ENCODE data around the gene SYT13. TPM values are rescaled to one million over a fixed set of nuclear protein-coding genes. Genes with fewer than 3 reads are reported as not detected.

SYT13 gene
- total RNA-seq, 6 experiments from 2014 or later: 0.12 to 0.63 (median 0.44) TPM; not detected in 1

- Histone ChIP-seq H3K27me3 (no peaks in the 10 kb centered on the region), H3K36me3 (no peaks in the 10 kb centered on the region), H3K9me3 (no peaks in the 10 kb centered on the region), H3K4me3 (no peak overlapping the region), H3K4me1 (no peaks in the 10 kb centered on the region), H3K27ac (no peak overlapping the region)
- ATAC-seq: no peak
- intact Hi-C loops (cut with DNase I): no loop called here
- no peak for DNase-seq
- WGBS (ENCODE audit: insufficient coverage, low coverage, low lambda C conversion rate, missing lambda C conversion rate): 79% methylated on average over 3 of the region's 3 CpGs
- no peak for TF ChIP-seq POLR2A (IDR thresholded peaks at IDR 0.05)
- TF ChIP-seq, protein P1, sequence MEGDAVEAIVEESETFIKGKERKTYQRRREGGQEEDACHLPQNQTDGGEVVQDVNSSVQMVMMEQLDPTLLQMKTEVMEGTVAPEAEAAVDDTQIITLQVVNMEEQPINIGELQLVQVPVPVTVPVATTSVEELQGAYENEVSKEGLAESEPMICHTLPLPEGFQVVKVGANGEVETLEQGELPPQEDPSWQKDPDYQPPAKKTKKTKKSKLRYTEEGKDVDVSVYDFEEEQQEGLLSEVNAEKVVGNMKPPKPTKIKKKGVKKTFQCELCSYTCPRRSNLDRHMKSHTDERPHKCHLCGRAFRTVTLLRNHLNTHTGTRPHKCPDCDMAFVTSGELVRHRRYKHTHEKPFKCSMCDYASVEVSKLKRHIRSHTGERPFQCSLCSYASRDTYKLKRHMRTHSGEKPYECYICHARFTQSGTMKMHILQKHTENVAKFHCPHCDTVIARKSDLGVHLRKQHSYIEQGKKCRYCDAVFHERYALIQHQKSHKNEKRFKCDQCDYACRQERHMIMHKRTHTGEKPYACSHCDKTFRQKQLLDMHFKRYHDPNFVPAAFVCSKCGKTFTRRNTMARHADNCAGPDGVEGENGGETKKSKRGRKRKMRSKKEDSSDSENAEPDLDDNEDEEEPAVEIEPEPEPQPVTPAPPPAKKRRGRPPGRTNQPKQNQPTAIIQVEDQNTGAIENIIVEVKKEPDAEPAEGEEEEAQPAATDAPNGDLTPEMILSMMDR (IDR thresholded peaks at IDR 0.05): no peak
These were observed 22.4 kb downstream of the SYT13 start for GRCh38 chr11:45263773-45264172.

GRCh38 chr11:45262900-45263299, 23.2 kb downstream of the SYT13 start:
- Histone ChIP-seq H3K36me3 (no peaks in the 10 kb centered on the region), H3K27me3 (no peaks in the 10 kb centered on the region), H3K4me1 (no peaks in the 10 kb centered on the region), H3K4me3 (no peak overlapping the region), H3K27ac (no peak overlapping the region), H3K9me3 (no peaks in the 10 kb centered on the region)
- no peak for ATAC-seq
- WGBS (ENCODE audit: insufficient coverage, low coverage, low lambda C conversion rate, missing lambda C conversion rate): 48% methylated on average over 4 of the region's 4 CpGs
- intact Hi-C loops (cut with DNase I): no loop called here
- no peak for DNase-seq
- no peak for TF ChIP-seq POLR2A (IDR thresholded peaks at IDR 0.05)
- TF ChIP-seq, protein P1 (IDR thresholded peaks at IDR 0.05): no peak

- H3K4me3 ChIP-seq: no peak overlapping the region
- no peak for ATAC-seq
- H3K9me3 ChIP-seq: no peaks in the 10 kb centered on the region
- H3K27me3 ChIP-seq: no peaks in the 10 kb centered on the region
- intact Hi-C loops (cut with DNase I): no loop called here
- H3K36me3 ChIP-seq: no peaks in the 10 kb centered on the region
- DNase-seq: no peak
- H3K27ac ChIP-seq: no peak overlapping the region
- no peaks in the 10 kb centered on the region for H3K4me1 ChIP-seq
- no peak for TF ChIP-seq POLR2A (IDR thresholded peaks at IDR 0.05)
- TF ChIP-seq, protein P1 (IDR thresholded peaks at IDR 0.05): no peak
These were observed 26.1 kb downstream of the SYT13 start for GRCh38 chr11:45260071-45260470.

GRCh38 chr11:45259592-45259991, 26.5 kb downstream of the SYT13 start:
- WGBS (ENCODE audit: insufficient coverage, low coverage, low lambda C conversion rate, missing lambda C conversion rate): 79% methylated on average over 2 of the region's 3 CpGs
- H3K27ac ChIP-seq: no peak overlapping the region
- DNase-seq (no peak), ATAC-seq (peak in 1 of 4 donors; percentile 66)
- H3K4me1 ChIP-seq: no peaks in the 10 kb centered on the region
- TF ChIP-seq, protein P1 (IDR thresholded peaks at IDR 0.05): no peak
- no peak for TF ChIP-seq POLR2A (IDR thresholded peaks at IDR 0.05)
- H3K27me3 ChIP-seq: no peaks in the 10 kb centered on the region
- H3K4me3 ChIP-seq: no peak overlapping the region
- H3K9me3 ChIP-seq: no peaks in the 10 kb centered on the region
- H3K36me3 ChIP-seq: no peaks in the 10 kb centered on the region
- intact Hi-C loops (cut with DNase I): no loop called here

DNA sequence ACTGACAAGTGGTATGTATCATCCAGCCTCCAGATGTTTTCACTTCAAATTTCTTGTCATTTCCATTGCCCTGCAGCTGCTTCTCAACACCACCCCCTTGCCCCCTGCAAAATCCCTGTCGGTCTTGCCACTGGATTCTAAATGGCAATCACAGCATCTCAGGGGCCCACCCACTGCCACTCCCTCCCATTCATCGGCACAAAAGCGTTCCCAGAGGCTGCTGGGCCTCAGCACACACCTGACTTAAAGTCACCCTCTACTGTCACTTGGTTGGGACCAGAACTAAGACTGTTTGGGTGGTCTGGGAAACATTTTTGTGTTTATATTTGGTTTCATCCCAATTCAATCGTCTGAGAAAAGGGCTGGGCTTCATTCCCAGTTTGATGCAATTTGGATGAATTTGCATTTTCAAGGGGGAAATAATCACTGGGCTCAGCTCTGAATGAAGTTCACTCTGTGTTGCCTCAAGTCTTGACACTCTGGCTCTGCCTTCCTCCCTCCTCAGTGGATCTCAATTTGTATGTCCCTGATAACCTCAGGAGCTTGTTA, 27.1 kb downstream of the SYT13 start:
- Histone ChIP-seq H3K4me3 (no peak overlapping the region), H3K4me1 (no peaks in the 10 kb centered on the region), H3K27me3 (no peaks in the 10 kb centered on the region), H3K9me3 (no peaks in the 10 kb centered on the region), H3K36me3 (no peaks in the 10 kb centered on the region), H3K27ac (no peak overlapping the region)
- intact Hi-C loops (cut with DNase I): no loop called here
- ATAC-seq (no peak), DNase-seq (no peak)
- TF ChIP-seq POLR2A (IDR thresholded peaks at IDR 0.05): no peak
- TF ChIP-seq, protein P1 (IDR thresholded peaks at IDR 0.05): no peak
- WGBS (ENCODE audit: insufficient coverage, low coverage, low lambda C conversion rate, missing lambda C conversion rate): 11% methylated on average over 4 of the region's 4 CpGs
